Measurements from ENCODE around the gene NUCKS1.

DNA sequence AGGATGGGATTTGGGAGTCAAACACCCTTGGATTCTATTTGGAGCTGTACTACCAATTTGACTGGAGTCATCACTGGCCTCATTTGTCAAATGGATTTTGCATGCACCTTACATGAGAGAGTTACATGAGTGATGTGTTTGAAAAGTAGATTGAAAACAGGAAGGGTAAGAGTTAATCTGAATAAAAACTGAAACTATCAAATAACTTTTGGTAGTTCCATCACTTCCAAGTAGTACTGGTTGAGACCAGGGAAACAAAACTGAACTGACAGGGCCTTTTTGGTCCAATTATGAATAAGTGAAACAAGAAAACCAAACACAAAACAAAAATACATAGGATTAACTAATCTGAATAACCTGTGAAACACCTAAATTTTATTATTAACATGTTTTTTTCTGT is 30.2 kb downstream of the NUCKS1 start:
- no peak for TF ChIP-seq CTCF (IDR thresholded peaks at IDR 0.05)
- no peak for TF ChIP-seq POLR2A (IDR thresholded peaks at IDR 0.05)
- no peak for TF ChIP-seq POLR2AphosphoS5 (IDR thresholded peaks at IDR 0.05)
- TF ChIP-seq EP300 (IDR thresholded peaks at IDR 0.05) = no peak
